ENCODE measurements around the gene WDR33. TPM values are rescaled to one million over a fixed set of nuclear protein-coding genes. Genes with fewer than 3 reads are reported as not detected.

Gene WDR33
- total and polyA plus RNA-seq, 2 donors (not counting 3 experiments of a cell fraction or from before 2014, with no cell fraction given): 16.4 to 52.5 TPM

GRCh38 chr2:127706215-127706990, 104.6 kb downstream of the WDR33 start:
- H3K36me3 ChIP-seq (ENCODE audit: control insufficient read depth in 2 of 2, extremely low read depth in 1 of 2, insufficient read depth in 2 of 2, low read length in 2 of 2): peaks cover 8 to 24% of the 10 kb centered on the region in 2 experiments
- dilution Hi-C loops (cut with MboI; ENCODE audit: extremely low pct_ligation_motif_present, low sequenced_read_pairs): no loop called here
- intact Hi-C loops (cut with micrococcal nuclease): no loop called here

More at GRCh38 chr2:127706215-127706990, 104.6 kb downstream of the WDR33 start:
- ChIA-PET POLR2A (no interaction called here), CTCF (interaction anchor here (0.6 to 3.4 kb wide), 4 partner anchors 10 to 115 kb away, joined by 4 to 26 read pairs (median 9); no protein-coding TSS in a partner anchor)
- Histone ChIP-seq H3K4me2 (ENCODE audit: insufficient read depth, low read length) (no peak overlapping the region), H3K9me3 (replicated peaks; ENCODE audit: control insufficient read depth, insufficient read depth, low read length) (no peaks in the 10 kb centered on the region), H4K20me1 (replicated peaks; ENCODE audit: control insufficient read depth, extremely low read depth, insufficient read depth, low read length) (no peaks in the 10 kb centered on the region), H3K79me2 (ENCODE audit: control insufficient read depth, insufficient read depth, low read length) (peaks cover 11% of the 10 kb centered on the region), H3K4me3 (replicated peaks in 1 of 3; ENCODE audit: insufficient read depth in 1 of 3, low read depth in 1 of 3, low read length in 3 of 3) (no peak overlapping the region), H3K27ac (ENCODE audit: insufficient read depth, low read depth, low read length) (no peak overlapping the region), H3K27me3 (ENCODE audit: control insufficient read depth in 2 of 2, insufficient read depth in 2 of 2, low read length in 2 of 2) (no peaks in the 10 kb centered on the region), H2AFZ (ENCODE audit: low read depth, low read length) (no peak overlapping the region), H3K9ac (replicated peaks; ENCODE audit: extremely low read depth, insufficient read depth, low read length) (no peak overlapping the region), H3K9me1 (replicated peaks; ENCODE audit: control insufficient read depth, extremely low read depth, insufficient read depth, low read length) (no peaks in the 10 kb centered on the region), H3K4me1 (ENCODE audit: control insufficient read depth, extremely low read depth, insufficient read depth, low read length) (peaks cover 12% of the 10 kb centered on the region)
- no peak for FAIRE-seq
- no TSS peak for BruUV-seq (replicated peaks)
- DNase-seq (ENCODE audit: low read depth, low spot score): no peak
- TF ChIP-seq MAX (IDR thresholded peaks at IDR 0.05; ENCODE audit: insufficient read depth, insufficient read length): no peak
- TF ChIP-seq JUN (IDR thresholded peaks at IDR 0.05; ENCODE audit: borderline replicate concordance, insufficient read depth, insufficient read length, low read depth): no peak
- TF ChIP-seq FOS (IDR thresholded peaks at IDR 0.05; ENCODE audit: borderline replicate concordance, insufficient read depth, low read length): no peak
- TF ChIP-seq EZH2 (IDR thresholded peaks at IDR 0.05; ENCODE audit: borderline replicate concordance, low read depth, low read length, severe bottlenecking): no peak
- no peak for TF ChIP-seq POLR2AphosphoS5 (IDR thresholded peaks at IDR 0.05; ENCODE audit: insufficient read depth, low read depth, low read length)
- no peak for TF ChIP-seq POLR2A (IDR thresholded peaks at IDR 0.05; ENCODE audit: low read depth, low read length)
- TF ChIP-seq GATA2 (IDR thresholded peaks at IDR 0.05; ENCODE audit: insufficient read depth, insufficient read length, low read depth, low read length): no peak
- no peak for TF ChIP-seq MYC (IDR thresholded peaks at IDR 0.05; ENCODE audit: low read depth, low read length)
- no peak for TF ChIP-seq CTCF (IDR thresholded peaks at IDR 0.05; ENCODE audit: extremely low read depth in 1 of 2, insufficient read depth in 1 of 2, low read depth in 1 of 2, low read length in 2 of 2)

Measured in endothelial cell of umbilical vein (primary cell).